GM19239 (cell line): ENCODE results near the gene PHOSPHO2.
A peak's percentile ranks its signal among the peaks of the same experiment; 100 is the strongest.

Source experiments
- DNase-seq: peaks from one replicate; pipeline ENCODE4 v3.0.0; 2011; ENCODE audit warnings: low spot score; ENCODE audit not compliant: insufficient read length
- FAIRE-seq: peaks from 2 replicates; lab custom pipeline; 2011; peaks lifted over from hg19 to GRCh38; lab: Jason Lieb, UNC

Gene PHOSPHO2

GRCh38 chr2:169694113-169694893 is at the start of gene PHOSPHO2, which contains the start of gene CFAP210:
PHOSPHO2 (plus strand) TSS chr2:169694469; CDS start chr2:169700972, 6,503 bp downstream.
CFAP210 (minus strand) TSS chr2:169694405; CDS start chr2:169694327, 78 bp downstream.
- FAIRE-seq, result peak; percentile 96
- peak; percentile 88 for DNase-seq

DNA sequence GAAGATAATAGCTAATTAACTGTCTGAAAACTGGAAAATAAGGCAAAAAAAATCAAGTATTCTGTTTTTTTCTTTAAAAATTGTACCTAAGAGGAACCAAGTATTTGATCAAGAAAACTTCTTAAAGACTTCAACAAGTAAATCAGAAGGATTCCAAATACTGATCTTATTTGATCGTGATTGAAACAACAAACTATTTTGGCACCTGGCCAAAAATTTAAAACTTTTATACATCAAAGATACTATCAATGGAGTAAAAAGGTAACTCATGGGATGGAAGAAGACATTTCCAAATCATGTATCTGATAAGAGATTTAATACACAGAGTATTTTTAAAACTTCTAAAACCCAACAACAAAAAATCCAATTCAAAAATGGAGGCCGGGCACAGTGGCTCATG is 46.8 kb upstream of the PHOSPHO2 start:
- DNase-seq (no peak), FAIRE-seq (no peak)

DNA sequence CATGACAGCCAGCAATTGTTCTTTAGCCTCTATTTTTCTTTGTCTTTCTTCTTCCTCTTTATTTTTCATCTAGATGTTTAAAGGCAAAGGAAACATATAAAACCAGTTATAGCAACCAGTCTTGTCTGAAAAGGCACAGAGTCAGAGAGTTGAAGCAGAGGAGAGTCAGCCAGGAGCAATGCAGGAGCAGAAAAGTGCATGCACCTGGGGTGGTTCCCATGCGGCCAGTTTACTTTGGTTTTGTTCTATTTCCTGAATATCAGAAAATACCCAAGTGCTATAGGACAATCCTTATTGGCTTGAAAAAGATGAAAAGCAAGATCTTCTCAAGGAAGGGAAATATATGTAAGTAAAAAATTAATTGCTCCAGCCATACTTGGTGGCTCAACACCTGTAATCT is 45.0 kb upstream of the PHOSPHO2 start:
- DNase-seq, result no peak
- no peak for FAIRE-seq

DNA sequence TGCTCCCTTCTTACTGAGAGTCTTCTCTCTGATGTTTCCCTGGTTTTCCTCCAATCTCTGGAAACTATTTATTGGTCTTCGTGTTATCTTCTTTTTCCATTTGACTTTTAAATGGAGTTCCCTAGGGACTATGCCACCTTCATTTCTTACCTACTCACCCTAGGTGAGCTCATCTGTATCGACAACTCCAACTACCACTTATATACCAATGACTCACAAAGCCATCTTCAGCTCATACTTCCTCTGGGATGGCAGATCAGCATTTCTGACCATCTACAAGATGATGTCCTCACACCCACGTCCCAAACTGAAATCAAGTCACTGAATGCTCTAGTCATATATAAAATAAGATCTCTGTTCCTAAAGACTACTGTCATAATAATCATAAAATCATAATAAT is 40.6 kb upstream of the PHOSPHO2 start:
- DNase-seq (no peak), FAIRE-seq (no peak)

DNA sequence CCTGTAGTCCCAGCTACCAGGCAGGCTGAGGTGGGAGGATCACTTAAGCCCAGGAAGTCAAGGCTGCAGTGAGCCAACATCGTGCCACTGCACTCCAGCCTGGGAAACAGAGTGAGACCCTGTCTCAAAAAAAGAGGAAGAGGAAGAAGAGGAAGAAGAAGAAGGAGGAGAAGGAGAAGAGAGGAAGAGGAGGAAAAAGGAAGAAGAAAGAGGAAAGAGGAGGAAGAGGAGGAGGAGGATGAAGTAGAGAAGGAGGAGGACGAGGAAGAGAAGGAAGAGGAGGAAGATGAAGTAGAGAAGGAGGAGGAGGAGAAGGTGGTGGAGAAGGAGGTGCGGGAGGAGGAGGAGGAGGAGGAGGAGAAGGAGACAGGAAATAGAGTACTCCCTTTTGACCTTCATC is 38.1 kb upstream of the PHOSPHO2 start:
- DNase-seq (no peak), FAIRE-seq (no peak)

DNA sequence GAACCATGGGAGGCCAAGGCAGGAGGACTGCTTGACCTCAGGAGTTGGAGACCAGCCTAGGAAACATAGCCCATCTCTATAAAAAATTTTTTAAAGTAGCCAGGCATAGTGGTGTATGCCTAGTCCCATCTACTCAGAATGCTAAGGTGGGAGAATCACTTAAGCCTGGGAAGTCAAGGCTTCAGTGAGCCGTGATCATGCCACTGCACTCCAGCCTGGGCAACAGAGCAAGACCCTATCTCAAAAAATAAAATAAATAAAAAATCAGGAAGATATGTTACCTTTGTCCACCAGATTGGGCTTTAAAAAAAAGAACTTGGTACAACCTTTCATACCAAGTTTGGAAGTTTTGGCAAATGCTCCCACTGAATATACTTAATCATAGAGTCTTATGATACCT is 35.4 kb upstream of the PHOSPHO2 start:
- FAIRE-seq, result no peak

DNA sequence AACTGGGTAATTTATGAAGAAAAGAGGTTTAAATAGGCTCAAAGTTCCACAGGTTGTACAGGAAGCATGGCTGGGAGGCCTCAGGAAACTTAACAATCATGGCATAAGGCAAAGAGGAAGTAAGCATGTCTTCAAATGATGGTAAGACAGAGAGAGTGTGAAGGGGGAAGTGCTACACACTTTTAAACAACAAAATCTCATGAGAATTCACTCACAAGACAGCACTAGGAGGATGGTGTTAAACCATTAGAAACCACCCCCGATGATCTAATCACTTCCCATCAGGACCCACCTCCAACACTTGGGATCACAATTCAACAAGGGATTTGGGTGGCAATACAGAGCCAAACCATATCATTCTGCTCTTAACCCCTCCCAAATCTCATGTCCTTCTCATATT is 34.9 kb upstream of the PHOSPHO2 start:
- DNase-seq, result no peak

More for the DNA sequence above, 35.4 kb upstream of the PHOSPHO2 start:
- DNase-seq, result no peak

DNA sequence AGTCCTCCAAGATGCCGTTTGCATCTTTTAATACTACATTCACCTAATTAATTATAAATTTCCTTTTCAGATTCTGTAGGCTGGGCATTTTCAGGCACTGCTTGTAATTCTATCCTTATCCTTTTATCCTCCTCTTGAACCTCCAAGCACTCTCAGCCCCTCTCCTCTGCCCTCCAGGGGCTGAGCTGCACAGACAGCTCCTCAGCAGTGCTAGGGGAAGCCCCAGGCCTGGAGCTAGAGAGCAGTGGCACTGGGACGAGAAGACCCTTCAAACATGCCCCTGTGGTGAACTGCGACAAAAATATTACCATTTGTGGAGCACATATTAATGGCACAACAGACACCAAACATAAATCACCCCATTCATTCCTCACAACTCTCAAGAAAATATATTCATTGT is 33.0 kb upstream of the PHOSPHO2 start:
- DNase-seq, result no peak
- FAIRE-seq, result no peak

More for the DNA sequence above, 34.9 kb upstream of the PHOSPHO2 start:
- FAIRE-seq, result no peak

DNA sequence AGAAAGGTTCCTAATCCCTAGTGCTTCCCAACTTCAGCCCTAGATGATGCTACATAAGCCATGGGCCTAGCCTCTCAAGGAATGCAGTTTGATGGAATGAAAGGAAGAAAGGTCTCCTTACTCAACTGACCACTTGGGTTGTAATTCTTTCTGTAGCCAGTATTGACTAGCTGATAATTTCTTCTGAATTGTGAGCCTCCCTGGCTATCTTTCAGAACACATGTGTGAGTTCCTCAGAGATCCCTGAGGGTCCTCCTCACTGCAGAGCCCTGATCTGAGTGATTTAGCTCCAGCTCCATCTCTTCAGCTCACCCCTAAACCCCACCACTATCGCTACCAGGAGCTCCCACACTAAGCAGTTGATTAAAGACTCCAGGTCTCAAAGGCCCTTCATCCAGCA is 31.5 kb upstream of the PHOSPHO2 start:
- no peak for DNase-seq
- FAIRE-seq, result no peak

DNA sequence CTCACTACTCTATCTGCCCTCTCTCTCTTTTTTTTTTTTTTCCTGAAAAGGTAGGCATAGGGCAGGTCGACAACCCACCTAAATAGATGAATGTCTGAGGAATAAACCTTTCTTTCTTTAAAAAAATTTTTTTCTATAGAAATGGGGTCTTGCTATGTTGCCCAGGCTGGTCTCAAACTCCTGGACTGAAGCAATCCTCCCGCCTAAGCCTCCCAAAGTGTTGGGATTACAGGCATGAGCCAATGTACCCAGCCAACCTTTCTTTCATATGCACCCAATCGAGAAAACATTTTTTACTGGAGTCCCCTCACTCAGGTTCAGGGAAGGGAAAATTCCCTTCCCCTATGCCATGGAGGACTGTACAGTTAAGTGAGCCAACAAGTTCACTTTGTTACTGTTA is 31.0 kb upstream of the PHOSPHO2 start:
- FAIRE-seq (no peak), DNase-seq (no peak)

GRCh38 chr2:169664600-169664977 is 29.7 kb upstream of the PHOSPHO2 start:
- DNase-seq (no peak), FAIRE-seq (no peak)

GRCh38 chr2:169664978-169665930 is 29.0 kb upstream of the PHOSPHO2 start:
- DNase-seq, result no peak
- no peak for FAIRE-seq

DNA sequence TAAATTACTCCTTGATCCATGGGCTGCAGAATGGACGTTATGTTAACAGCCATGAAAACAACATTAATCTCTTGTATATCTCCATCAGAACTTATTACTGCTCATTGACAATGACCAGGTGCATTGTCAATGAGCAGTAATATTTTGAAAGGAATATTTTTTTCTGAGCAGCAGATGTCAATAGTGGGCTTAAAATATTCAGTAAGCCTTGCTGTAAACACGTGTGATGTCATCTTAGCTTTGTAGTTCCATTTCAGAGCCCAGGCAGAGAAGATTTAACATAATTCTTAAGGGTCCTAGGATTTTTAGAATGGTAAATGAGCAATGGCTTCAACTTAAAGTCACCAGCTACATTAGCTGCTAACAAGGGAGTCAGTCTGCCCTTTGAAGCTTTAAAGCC is 26.7 kb upstream of the PHOSPHO2 start:
- no peak for FAIRE-seq
- DNase-seq, result no peak

GRCh38 chr2:169670215-169670651 is 24.0 kb upstream of the PHOSPHO2 start:
- no peak for DNase-seq
- FAIRE-seq, result no peak

DNA sequence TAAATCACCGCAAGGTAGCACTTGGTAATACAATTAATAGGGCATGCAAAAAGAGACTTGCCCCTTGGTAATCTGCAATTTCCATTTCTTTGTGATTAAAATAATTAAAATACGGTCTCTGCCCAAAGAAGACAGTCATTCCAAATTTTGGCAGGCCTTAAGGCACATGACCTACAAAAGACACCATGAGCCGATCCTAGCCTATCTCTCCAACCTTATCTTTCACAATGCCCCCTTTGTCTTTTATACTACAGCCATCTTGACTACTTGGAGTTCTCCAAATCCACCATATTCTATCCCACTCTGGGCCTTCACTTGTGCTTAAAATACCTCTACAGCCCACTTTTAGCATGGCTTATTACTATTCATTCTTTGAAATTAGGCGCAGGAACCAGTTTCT is 23.3 kb upstream of the PHOSPHO2 start:
- no peak for DNase-seq
- FAIRE-seq, result no peak

DNA sequence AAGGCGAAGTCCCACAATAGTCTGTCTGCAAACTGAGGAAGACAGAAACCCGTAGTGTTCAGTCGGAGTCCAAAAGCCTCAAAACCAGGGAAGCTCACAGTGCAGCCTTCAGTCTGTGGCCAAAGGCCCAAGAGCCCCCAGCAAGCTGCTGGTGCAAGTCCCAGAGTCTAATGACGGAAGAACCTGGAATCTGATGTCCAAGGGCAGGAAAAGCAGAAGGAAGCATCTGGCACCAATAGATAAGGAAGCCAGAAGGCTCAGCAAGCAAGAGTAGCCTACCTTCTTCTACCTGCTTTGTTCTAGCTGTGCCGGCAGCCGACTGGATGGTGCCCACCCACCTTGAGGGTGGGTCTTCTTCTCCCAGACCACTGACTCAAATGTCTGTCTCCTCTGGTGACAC is 21.9 kb upstream of the PHOSPHO2 start:
- FAIRE-seq (no peak), DNase-seq (no peak)

DNA sequence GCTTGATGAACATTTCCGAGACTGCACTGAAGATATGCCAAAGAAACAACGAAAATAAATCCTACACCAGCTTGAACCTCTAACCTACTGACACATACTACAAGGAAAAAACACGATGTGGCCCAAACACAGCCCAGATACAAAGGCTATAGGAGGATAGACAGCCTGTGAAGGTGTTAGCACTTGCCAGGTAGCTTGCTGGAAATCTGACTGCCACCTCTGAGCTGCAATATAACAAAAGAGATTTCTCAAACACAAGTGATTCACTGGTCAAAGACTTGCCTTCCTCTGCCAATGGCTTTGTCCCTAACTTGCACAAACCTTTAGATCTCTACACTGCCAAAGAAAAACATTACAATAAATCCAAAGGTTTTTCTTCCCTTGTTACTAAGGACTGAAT is 21.2 kb upstream of the PHOSPHO2 start:
- FAIRE-seq (no peak), DNase-seq (no peak)

DNA sequence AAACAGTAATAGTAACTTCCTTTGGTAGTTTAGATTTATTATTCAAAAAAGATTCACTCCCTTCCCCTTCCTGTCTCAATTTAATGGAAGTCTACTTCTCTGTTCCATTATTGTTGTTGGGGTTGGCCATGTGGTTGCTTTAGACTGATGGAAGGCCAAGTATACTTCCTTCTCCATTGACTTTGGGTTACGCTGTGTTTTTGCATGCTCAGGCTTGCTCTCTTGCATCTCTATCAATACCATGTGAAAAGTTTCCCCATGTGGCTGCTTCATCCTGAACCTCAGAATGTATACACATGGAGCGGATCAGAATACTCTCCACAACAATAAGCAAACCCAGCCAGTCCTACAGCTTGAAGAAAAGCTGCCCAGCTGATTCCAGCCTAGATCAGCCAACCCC is 20.3 kb upstream of the PHOSPHO2 start:
- peak; percentile 48 for FAIRE-seq
- no peak for DNase-seq

GRCh38 chr2:169676357-169676756 is 17.9 kb upstream of the PHOSPHO2 start:
- DNase-seq, result no peak
- FAIRE-seq, result no peak

DNA sequence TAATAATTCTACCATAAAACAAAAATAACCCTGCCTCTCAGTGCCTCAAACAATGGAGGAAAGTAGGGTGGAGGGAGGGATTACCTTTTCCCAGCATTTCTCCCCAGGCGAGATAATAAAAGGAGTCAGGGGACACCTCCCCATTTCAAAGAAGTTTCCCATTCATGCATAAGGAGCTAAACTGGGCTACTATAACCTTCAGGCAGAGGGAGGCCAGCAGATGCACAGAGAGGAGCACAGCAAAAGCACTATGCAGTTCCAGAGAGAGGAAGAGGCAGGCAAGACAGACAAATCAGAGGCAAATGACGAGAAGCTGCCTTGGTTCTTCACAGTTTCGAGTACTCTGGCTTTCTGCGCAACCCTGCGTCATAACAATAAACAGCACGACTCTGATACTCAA is 17.4 kb upstream of the PHOSPHO2 start:
- no peak for FAIRE-seq
- no peak for DNase-seq

DNA sequence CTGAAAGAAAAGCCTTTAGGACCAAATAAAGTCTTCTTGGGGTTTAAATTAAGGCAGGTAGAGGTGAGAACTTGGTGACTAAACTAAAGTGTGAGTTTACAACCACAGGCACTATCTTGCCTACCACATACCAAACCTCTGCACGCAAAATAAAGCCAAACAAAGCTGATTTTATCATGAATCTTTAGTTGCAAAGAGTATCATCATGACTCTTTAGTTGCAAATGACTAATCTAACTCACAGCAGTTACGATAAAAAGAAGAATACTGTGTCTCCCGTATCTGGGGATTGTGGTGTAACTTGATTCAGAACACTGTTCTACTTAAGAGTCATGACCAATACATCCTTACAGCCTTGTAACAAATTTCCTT is 11.2 kb upstream of the PHOSPHO2 start:
- FAIRE-seq, result no peak
- no peak for DNase-seq
